GM18511 (cell line): ENCODE data around the gene RGL3.
"Not testable (repeated sequence)": the region's sequence is repeated elsewhere in the genome, so short reads cannot be mapped to it uniquely, and the experiment has no call there.

Source experiments
- ATAC-seq: cut with Tn5 transposase; IDR thresholded peaks from one replicate; pipeline ENCODE4 v1.9.1; 2021; ENCODE audit warnings: mild to moderate bottlenecking, moderate library complexity; ENCODE audit not compliant: unreplicated experiment

RGL3 gene

GRCh38 chr19:11418549-11419506 is at the start of gene RGL3:
RGL3 (minus strand) TSS chr19:11419314; CDS start chr19:11419278, 36 bp downstream.
- ATAC-seq = no peak

- ATAC-seq = not testable (repeated sequence)
Measured at GRCh38 chr19:11468266-11468845, 49.2 kb upstream of the RGL3 start.

- no peak for ATAC-seq
Measured at GRCh38 chr19:11465600-11465999, 46.5 kb upstream of the RGL3 start.

- ATAC-seq = no peak
Measured at GRCh38 chr19:11464333-11465265, 45.5 kb upstream of the RGL3 start.

- ATAC-seq = no peak
Measured at GRCh38 chr19:11463391-11463790, 44.3 kb upstream of the RGL3 start.

- no peak for ATAC-seq
Measured at GRCh38 chr19:11461453-11461852, 42.3 kb upstream of the RGL3 start.

GRCh38 chr19:11460207-11460606 is 41.1 kb upstream of the RGL3 start:
- ATAC-seq = no peak

- ATAC-seq = not testable (repeated sequence)
Measured at GRCh38 chr19:11458912-11459311, 39.8 kb upstream of the RGL3 start.

- no peak for ATAC-seq
Measured at GRCh38 chr19:11458236-11458900, 39.3 kb upstream of the RGL3 start.

- no peak for ATAC-seq
Measured at GRCh38 chr19:11457831-11458230, 38.7 kb upstream of the RGL3 start.

GRCh38 chr19:11457115-11457514 is 38.0 kb upstream of the RGL3 start:
- no peak for ATAC-seq

- no peak for ATAC-seq
Measured at GRCh38 chr19:11456659-11457058, 37.5 kb upstream of the RGL3 start.

- not testable (repeated sequence) for ATAC-seq
Measured at GRCh38 chr19:11455233-11455554, 36.1 kb upstream of the RGL3 start.

- no peak for ATAC-seq
Measured at GRCh38 chr19:11453468-11454341, 34.6 kb upstream of the RGL3 start.

GRCh38 chr19:11452620-11453310 is 33.7 kb upstream of the RGL3 start:
- ATAC-seq = no peak

GRCh38 chr19:11451871-11452619 is 32.9 kb upstream of the RGL3 start:
- ATAC-seq = no peak

GRCh38 chr19:11451327-11451870 is 32.3 kb upstream of the RGL3 start:
- no peak for ATAC-seq
